H4 (cell line): Measurements from ENCODE around the gene PGAP1. TPM values are rescaled to one million over a fixed set of nuclear protein-coding genes. Genes with fewer than 3 reads are reported as not detected.
"Not testable (repeated sequence)": the region's sequence is repeated elsewhere in the genome, so short reads cannot be mapped to it uniquely, and the experiment has no call there.

Experiments
- DNase-seq: peaks from one replicate; pipeline ENCODE4 v3.0.0-alpha.2; 2015; ENCODE audit warnings: low spot score
- total RNA-seq: library from RNA; depleted of rRNA; stranded (reverse); fragments of >200 nt; shearing (Covaris generic); gene quantifications from 2 replicates; pipeline ENCODE4 v1.2.3, GENCODE V29; 2014

The PGAP1 gene
- total RNA-seq, 1 experiment from 2014 or later = 1.6 TPM

GRCh38 chr2:196949116-196949515 lies 22.6 kb upstream of the PGAP1 start:
- DNase-seq = no peak

DNA sequence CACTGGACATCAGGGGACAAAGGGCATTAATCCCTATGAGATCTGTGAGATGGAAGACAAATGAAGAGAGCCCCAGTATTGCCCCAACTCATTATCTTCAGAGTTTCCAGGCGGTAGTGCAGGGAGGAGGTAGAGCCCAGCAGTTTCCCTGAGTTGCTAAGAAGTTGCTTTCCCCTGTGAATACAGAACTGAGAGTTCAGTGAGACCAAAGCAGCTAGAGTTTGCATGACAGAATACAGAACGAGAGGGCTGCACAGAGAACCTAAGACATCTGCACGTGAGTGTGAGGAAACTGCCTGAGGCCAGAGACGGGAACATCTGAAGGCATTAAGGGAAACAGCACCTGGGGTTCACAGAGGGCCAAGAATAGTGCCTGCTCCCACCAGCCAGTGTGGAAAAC lies 18.1 kb upstream of the PGAP1 start:
- no peak for DNase-seq

- DNase-seq = no peak
Observed at GRCh38 chr2:196941398-196942078, 15.0 kb upstream of the PGAP1 start.

- no peak for DNase-seq
Observed at GRCh38 chr2:196939371-196939770, 12.9 kb upstream of the PGAP1 start.

GRCh38 chr2:196935432-196935831 lies 8.9 kb upstream of the PGAP1 start:
- no peak for DNase-seq

DNA sequence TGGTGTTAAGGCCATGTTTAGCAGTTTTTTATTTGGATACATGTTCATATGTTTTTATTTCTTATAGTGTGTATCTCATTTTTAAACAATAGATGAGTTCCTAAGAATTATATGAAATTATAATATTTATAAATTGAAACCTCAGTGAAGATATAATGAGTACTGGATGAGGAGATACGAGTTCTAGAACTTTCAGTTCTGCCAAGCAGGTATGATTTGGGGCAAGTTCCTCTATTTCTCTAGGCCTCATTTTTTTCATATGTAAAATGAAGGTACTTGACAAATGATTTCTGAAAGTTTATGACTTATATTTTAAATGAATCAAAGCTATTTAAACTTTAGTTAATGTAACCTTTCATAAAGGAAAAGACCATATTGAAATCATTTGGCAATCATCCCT lies 8.2 kb upstream of the PGAP1 start:
- DNase-seq = no peak

DNA sequence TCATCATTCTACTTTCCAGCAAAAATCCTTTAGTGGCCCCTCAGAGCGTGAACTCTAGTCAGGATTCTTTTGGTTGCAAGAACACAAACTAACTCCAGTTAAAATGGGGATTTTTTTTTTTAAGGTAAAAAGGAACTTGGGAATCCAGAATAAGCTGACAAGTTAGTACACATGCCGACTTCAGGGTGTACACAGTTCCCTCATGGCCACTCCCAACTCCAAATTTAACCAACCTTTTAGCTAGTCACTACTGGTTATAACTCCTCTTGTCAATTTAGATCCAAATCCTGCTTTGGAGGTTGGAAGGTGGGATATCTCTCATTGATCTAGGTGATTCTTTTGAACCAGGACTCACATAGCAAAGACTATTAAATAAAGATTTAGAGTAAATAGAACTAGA lies 5.0 kb upstream of the PGAP1 start:
- DNase-seq = no peak

- DNase-seq = peak; percentile 35
Observed at GRCh38 chr2:196927376-196928225, 1.1 kb upstream of the PGAP1 start.

GRCh38 chr2:196925768-196926561 lies 542 bp downstream of the PGAP1 start:
- DNase-seq = peak; percentile 8

DNA sequence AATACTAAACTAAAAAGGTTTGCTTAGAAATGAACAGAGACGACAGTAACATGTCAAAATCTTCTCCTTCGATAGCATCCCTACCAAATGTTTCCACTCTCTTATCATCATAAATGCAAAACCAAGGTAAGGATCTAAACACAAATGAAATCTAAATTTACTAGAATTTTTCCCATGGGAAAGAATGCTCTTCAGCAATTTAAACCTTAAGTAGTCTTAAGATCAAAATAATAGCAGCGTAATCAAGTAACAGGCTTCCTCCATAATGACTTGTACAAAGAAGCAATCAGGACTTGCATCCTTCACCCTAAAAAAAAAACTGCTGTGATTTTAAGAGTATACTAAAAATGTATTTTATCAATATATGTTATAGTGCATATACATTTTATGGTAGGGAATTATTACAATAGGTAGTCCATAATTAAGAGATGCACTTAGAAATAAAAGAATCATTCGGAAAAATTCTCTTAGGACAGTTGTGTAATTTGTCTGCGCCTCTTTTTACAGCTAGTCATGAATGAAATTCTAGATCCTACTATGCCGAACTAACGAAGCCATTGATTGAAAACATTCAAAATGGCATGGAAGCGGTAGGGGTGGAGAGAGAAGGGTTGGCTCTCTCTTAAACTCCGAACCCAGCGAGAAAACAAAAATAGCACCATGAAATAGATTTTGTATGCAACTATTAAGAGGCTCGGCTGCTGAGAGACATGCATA lies 1.3 kb downstream of the PGAP1 start:
- no peak for DNase-seq

GRCh38 chr2:196924051-196924450 lies 2.5 kb downstream of the PGAP1 start:
- DNase-seq = no peak

DNA sequence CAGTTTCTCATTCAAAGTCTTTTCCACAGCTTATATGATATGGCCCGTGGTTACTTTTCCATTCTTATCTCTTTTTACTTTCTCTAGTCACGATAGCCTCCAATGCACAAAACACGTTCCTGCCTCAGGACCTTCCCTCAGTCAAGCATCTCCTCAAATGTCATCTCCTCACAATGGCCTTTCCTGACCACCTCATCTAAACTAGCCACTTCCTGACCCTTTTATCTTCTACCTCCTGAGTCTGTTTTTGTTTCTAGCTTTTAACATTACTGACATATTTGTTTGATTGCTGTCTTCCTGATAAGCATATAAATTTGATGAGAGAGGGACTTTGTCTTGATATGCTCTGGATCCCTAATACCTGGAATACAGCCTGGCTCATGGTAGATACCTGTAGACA lies 7.6 kb downstream of the PGAP1 start:
- DNase-seq = no peak

GRCh38 chr2:196917802-196918201 lies 8.7 kb downstream of the PGAP1 start:
- DNase-seq = no peak

DNA sequence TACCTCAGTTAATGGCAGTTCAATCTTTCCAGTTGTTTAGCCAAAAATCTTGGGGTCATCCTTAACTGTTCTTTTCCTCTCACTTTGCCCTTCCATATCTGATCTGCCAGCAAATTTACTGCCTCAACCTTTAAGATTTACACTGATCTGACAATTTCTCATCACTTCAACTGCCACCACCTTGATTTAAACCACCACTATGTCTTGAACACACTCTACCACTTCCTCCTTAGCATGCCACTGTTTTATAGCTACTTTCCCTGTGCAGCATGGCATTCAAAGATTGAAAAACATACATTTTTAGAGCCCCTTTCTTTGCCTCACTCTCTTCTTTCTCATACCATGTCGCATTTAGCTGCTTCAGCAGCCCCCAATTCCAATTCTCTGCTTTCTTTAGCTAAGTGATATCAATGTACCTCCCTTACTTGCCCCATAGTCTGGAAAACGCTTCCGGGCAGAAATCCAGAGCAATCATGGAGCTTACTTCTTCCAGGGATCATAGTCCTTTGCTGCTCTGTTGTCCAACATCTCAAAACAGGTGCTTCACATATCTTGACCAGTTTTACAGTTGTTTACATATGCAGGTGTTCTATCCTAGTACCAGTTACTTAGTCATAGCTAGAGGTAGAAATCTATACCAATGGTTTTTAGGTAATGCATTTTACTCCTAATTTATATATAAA lies 10.9 kb downstream of the PGAP1 start:
- DNase-seq = no peak

DNA sequence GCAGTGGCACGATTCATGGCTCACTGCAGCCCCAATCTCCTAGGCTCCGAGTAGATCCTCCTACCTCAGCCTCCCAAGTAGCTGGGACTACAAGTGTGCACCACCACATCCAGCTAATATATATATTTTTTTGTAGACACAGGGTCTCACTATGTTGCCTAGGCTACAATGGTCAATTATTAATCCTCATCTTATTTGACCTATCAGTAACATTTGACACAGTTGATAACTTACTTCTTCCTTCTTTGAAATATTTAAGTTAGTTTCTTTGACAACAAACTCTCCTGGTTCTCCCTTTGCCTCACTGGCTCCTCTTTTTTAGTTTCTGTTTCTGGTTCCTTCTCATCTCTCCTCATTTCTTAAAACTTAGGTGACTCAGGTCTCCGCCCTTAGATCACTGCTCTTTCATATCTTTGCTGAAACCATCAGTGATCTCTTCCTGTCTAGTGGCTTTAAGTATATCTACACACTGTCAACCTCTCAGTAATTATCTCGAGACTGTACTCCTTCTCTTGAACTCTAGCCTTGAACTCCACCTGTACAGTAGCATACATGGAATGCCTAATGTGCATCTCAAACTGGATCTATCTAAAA lies 11.5 kb downstream of the PGAP1 start:
- DNase-seq = no peak

DNA sequence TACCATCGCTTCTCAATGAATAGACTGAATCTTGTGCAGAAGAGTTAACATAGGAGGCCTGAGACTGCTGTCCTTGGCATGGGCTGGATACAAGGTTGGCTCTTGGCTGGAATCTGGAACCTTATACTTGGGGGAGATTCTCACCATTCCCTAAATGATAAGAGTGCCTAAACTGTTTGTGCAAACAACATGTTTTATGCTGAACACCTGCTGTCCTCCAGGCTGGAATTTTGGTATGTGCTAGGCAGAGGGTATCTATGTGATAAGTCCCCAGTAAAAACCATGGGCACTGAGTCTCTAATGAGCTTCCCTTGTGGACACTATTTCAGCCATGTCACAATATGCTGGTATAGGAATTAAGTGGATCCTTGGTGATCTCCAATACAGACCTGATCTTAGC lies 12.8 kb downstream of the PGAP1 start:
- DNase-seq = no peak

GRCh38 chr2:196905365-196905764 lies 21.1 kb downstream of the PGAP1 start:
- DNase-seq = not testable (repeated sequence)

DNA sequence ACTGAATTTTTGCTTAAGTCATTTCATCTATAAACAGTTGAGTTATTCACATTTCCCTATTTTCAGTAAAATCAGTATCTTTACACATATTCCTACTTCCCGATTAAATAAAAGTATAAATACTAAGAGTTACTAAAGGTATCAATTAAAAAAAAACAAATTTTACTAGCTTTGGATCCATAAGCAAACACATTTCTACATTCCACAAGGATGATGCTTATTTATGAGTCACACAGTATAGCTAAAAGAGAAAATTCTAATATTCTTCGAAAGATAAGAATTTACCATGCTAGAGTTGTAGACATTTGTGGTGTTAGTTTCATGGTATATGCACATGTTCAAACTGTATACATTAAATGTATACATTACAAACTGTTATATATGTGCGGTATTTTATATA lies 23.7 kb downstream of the PGAP1 start:
- no peak for DNase-seq

DNA sequence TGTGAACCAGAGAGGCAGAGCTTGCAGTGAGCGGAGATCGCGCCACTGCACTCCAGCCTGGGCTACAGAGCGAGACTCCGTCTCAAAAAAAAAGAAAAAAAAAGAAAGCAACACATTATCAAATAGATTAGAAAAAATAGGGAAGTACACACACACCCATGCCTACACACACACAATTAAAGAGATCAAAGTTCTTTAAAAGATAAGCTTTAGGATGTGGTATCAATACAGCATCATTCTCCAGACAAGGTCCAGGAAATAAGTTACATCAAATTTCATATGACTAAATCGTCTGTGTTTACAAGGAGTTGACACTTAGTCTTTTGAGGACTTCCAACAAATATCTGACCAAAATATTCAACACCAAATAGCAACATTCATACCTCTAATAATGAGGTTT lies 25.7 kb downstream of the PGAP1 start:
- no peak for DNase-seq

DNA sequence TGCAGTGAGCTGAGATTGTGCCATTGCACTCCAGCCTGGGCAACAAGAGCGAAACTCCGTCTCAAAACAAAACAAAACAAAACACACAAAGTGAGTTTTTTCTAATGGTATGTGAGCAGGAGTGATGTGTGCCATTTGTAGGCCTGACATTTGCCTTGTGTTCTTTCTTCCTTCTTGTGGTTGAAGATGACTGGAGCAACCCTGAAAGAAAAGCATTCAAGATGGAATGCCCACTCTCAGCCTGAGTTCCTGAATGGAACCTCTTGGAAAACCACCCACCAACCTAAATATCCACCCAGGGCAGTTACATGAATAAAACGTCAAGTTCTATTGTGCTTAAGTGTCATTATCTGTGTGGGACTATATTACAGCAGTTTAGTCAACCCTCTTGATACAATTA lies 26.5 kb downstream of the PGAP1 start:
- DNase-seq = no peak

DNA sequence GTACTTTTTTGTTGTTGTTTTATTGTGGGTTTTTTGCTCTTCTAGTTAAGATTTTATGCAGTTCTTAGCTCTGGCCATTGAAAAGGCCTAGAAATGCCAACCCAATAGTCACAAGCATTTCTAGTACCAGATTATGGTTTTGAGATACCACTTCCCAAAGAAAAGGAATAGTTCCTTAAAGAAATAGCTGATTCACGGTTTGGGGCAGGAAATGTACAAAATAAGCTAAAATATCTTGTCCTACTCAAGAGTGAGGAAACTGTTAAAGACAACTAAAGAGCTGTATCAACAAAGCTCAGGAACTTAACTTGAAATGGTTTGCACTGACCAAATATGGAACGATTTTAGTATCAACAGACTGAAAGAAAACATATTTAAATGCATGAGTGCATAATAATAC lies 35.4 kb downstream of the PGAP1 start:
- no peak for DNase-seq
